Neural cell (in vitro differentiated cells): Measurements from ENCODE around the gene MEPCE.

Experiments
- CTCF ChIP-seq: fragments of 450-650 bp; IDR thresholded peaks from 2 replicates; pipeline ENCODE4 v1.5.1; 2014; ENCODE audit warnings: antibody characterized with exemption, mild to moderate bottlenecking, moderate library complexity; ENCODE audit not compliant: poor library complexity, severe bottlenecking
- MXI1 ChIP-seq: fragments of 450-650 bp; conservative IDR thresholded peaks from 2 replicates; pipeline ENCODE4 v1.6.1; 2014; ENCODE audit warnings: antibody characterized with exemption, mild to moderate bottlenecking; ENCODE audit not compliant: poor library complexity, severe bottlenecking
- POLR2AphosphoS5 ChIP-seq: IDR thresholded peaks from 2 replicates; pipeline ENCODE4 v1.6.1; 2012

- TF ChIP-seq CTCF: no peak
- no peak for TF ChIP-seq MXI1
- TF ChIP-seq POLR2AphosphoS5: no peak
Observed at GRCh38 chr7:100389437-100390088, 40.1 kb upstream of the MEPCE start.
